ENCODE data around the gene PLB1.

The PLB1 gene

DNA sequence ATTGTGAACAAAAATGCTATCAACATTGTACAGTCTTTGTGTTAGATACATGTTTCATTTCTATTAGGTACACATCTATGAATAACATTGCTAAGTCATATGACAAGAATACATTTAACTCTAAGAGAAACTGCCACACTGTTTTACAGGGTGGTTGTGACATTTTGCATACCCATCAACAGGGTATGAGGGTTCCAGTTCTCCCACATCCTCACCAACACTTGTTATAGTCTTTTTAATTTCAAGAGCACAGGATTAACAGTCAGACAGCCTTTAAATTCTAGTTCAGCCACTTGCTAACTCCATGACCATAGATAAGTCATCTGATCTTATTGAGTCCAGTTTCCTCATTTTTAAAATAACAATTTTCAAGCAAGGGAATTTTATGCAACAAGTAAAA, 163.3 kb downstream of the PLB1 start:
- DNase-seq = no peak
- H3K4me3 ChIP-seq (ENCODE audit: low read length) = no peak overlapping the region
- H3F3A ChIP-seq (ENCODE audit: insufficient read depth, low read length) = no peaks in the 10 kb centered on the region
- H3K27ac ChIP-seq (ENCODE audit: low read length) = no peak overlapping the region
- H3K9me2 ChIP-seq (replicated peaks; ENCODE audit: insufficient read depth, low read length) = no peaks in the 10 kb centered on the region
- H3K36me3 ChIP-seq (replicated peaks; ENCODE audit: insufficient read depth, low read length) = no peaks in the 10 kb centered on the region
- H3K9ac ChIP-seq (ENCODE audit: low read length) = no peak overlapping the region
- H4K20me1 ChIP-seq (ENCODE audit: insufficient read depth, low read length) = no peaks in the 10 kb centered on the region
- TF ChIP-seq EZH2 (optimal IDR thresholded peaks at IDR 0.05; ENCODE audit: low read depth, low read length) (no peak), EZH2phosphoT487 (IDR thresholded peaks at IDR 0.05; ENCODE audit: low read length) (no peak)
- TF ChIP-seq, protein P1, sequence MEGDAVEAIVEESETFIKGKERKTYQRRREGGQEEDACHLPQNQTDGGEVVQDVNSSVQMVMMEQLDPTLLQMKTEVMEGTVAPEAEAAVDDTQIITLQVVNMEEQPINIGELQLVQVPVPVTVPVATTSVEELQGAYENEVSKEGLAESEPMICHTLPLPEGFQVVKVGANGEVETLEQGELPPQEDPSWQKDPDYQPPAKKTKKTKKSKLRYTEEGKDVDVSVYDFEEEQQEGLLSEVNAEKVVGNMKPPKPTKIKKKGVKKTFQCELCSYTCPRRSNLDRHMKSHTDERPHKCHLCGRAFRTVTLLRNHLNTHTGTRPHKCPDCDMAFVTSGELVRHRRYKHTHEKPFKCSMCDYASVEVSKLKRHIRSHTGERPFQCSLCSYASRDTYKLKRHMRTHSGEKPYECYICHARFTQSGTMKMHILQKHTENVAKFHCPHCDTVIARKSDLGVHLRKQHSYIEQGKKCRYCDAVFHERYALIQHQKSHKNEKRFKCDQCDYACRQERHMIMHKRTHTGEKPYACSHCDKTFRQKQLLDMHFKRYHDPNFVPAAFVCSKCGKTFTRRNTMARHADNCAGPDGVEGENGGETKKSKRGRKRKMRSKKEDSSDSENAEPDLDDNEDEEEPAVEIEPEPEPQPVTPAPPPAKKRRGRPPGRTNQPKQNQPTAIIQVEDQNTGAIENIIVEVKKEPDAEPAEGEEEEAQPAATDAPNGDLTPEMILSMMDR (IDR thresholded peaks at IDR 0.05; ENCODE audit: low read length) = no peak
- no peaks in the 10 kb centered on the region for H3K4me1 ChIP-seq (ENCODE audit: low read length)
- no peak overlapping the region for H2AFZ ChIP-seq (ENCODE audit: low read length)
- H3K79me2 ChIP-seq (ENCODE audit: low read length) = no peaks in the 10 kb centered on the region
- no peaks in the 10 kb centered on the region for H3K9me3 ChIP-seq (replicated peaks; ENCODE audit: insufficient read depth, low read length)
- H3K27me3 ChIP-seq (replicated peaks; ENCODE audit: insufficient read depth, low read length) = no peaks in the 10 kb centered on the region
- no peak overlapping the region for H3K4me2 ChIP-seq (ENCODE audit: low read depth, low read length)

DNA sequence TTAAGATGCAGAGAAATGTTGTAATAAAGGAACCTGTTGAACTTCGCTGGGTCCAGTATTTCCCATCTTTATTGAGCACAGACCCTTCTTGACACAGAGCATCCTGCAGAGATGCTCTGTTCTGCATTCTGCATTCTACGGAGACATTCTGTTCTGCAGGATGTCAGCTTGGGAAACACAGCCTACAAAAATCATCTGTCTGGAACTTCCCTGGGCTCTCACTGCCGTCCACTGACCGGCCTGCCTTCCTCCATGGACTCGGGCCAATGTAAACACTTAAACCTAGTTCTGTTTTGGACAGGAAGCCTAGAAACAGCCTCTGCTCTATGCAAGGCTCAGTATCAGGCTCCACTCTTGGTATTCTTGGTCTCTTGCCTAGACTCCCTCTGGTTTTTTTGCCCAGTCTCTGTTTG, 165.7 kb downstream of the PLB1 start:
- no peak for TF ChIP-seq EZH2phosphoT487 (IDR thresholded peaks at IDR 0.05; ENCODE audit: low read length)
- TF ChIP-seq EZH2 (optimal IDR thresholded peaks at IDR 0.05; ENCODE audit: low read depth, low read length) = no peak
- TF ChIP-seq, protein P1 (IDR thresholded peaks at IDR 0.05; ENCODE audit: low read length) = no peak
- no peaks in the 10 kb centered on the region for H3K36me3 ChIP-seq (replicated peaks; ENCODE audit: insufficient read depth, low read length)
- H3K4me1 ChIP-seq (ENCODE audit: low read length) = no peaks in the 10 kb centered on the region
- H3K27me3 ChIP-seq (replicated peaks; ENCODE audit: insufficient read depth, low read length) = no peaks in the 10 kb centered on the region
- H3K9me3 ChIP-seq (replicated peaks; ENCODE audit: insufficient read depth, low read length) = no peaks in the 10 kb centered on the region
- no peak overlapping the region for H3K27ac ChIP-seq (ENCODE audit: low read length)
- H2AFZ ChIP-seq (ENCODE audit: low read length) = no peak overlapping the region
- H3F3A ChIP-seq (ENCODE audit: insufficient read depth, low read length) = no peaks in the 10 kb centered on the region
- H3K4me3 ChIP-seq (ENCODE audit: low read length) = no peak overlapping the region
- no peak for DNase-seq
- no peaks in the 10 kb centered on the region for H3K79me2 ChIP-seq (ENCODE audit: low read length)
- H3K9ac ChIP-seq (ENCODE audit: low read length) = no peak overlapping the region
- no peaks in the 10 kb centered on the region for H3K9me2 ChIP-seq (replicated peaks; ENCODE audit: insufficient read depth, low read length)
- H4K20me1 ChIP-seq (ENCODE audit: insufficient read depth, low read length) = no peaks in the 10 kb centered on the region
- no peak overlapping the region for H3K4me2 ChIP-seq (ENCODE audit: low read depth, low read length)

DNA sequence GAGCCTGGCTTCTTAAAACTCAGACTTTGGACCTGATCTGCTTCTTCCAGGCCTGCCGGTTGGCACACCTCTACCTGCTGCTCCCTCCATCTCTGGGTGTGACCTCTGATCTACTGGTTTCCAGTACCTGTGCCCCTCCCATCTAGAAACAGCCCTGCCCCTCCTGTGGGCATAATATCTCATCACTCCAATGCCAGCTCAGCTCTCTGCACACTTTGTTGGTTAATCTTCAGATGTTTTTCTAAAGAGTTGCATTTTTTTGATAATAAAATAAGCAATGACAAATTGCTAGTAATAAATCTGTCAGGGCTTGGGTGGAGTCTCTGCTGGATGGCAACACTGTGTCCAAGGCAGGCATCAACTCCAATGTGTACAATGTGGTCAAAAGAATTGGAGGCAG, 166.2 kb downstream of the PLB1 start:
- no peak overlapping the region for H3K27ac ChIP-seq (ENCODE audit: low read length)
- H3K36me3 ChIP-seq (replicated peaks; ENCODE audit: insufficient read depth, low read length) = no peaks in the 10 kb centered on the region
- TF ChIP-seq EZH2phosphoT487 (IDR thresholded peaks at IDR 0.05; ENCODE audit: low read length) (no peak), EZH2 (optimal IDR thresholded peaks at IDR 0.05; ENCODE audit: low read depth, low read length) (no peak)
- TF ChIP-seq, protein P1 (IDR thresholded peaks at IDR 0.05; ENCODE audit: low read length) = no peak
- no peak overlapping the region for H3K4me2 ChIP-seq (ENCODE audit: low read depth, low read length)
- H2AFZ ChIP-seq (ENCODE audit: low read length) = no peak overlapping the region
- no peaks in the 10 kb centered on the region for H3F3A ChIP-seq (ENCODE audit: insufficient read depth, low read length)
- no peaks in the 10 kb centered on the region for H4K20me1 ChIP-seq (ENCODE audit: insufficient read depth, low read length)
- no peak overlapping the region for H3K4me3 ChIP-seq (ENCODE audit: low read length)
- no peaks in the 10 kb centered on the region for H3K4me1 ChIP-seq (ENCODE audit: low read length)
- no peaks in the 10 kb centered on the region for H3K79me2 ChIP-seq (ENCODE audit: low read length)
- H3K27me3 ChIP-seq (replicated peaks; ENCODE audit: insufficient read depth, low read length) = no peaks in the 10 kb centered on the region
- H3K9me3 ChIP-seq (replicated peaks; ENCODE audit: insufficient read depth, low read length) = no peaks in the 10 kb centered on the region
- no peak overlapping the region for H3K9ac ChIP-seq (ENCODE audit: low read length)
- no peaks in the 10 kb centered on the region for H3K9me2 ChIP-seq (replicated peaks; ENCODE audit: insufficient read depth, low read length)
- DNase-seq = no peak

Data from MM.1S (cell line).